Activated CD4-positive, alpha-beta T cell treated with anti-CD3 and anti-CD28 coated beads for 24 hours (primary cell): ENCODE measurements around the gene SCAI.
"Not testable (repeated sequence)": the region's sequence is repeated elsewhere in the genome, so short reads cannot be mapped to it uniquely, and the experiment has no call there.

ENCODE experiments used
- DNase-seq, 2 donors: peaks; one replicate each; pipeline ENCODE4 v3.0.0-alpha.2; 2020; ENCODE audit warnings: low read depth in 2 of 2

The SCAI gene

DNA sequence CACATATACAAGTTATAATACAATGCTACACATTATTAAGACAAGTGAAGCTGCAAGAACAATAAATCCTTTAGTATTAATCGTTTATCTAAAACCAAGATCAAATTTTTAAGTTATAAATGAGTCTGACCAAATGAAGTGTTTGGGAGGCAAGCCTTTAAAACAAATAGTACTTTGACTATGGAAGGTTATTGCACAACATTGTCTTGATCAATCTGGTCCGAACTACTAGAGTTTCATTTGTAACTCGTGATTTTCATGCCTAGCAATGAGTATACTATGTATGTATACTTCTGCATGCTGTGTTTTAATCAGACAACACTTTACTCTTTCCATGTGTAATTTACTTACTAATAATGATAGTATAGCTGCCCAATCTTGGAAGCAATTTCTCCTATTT is 115.3 kb downstream of the SCAI start:
- no peak for DNase-seq

DNA sequence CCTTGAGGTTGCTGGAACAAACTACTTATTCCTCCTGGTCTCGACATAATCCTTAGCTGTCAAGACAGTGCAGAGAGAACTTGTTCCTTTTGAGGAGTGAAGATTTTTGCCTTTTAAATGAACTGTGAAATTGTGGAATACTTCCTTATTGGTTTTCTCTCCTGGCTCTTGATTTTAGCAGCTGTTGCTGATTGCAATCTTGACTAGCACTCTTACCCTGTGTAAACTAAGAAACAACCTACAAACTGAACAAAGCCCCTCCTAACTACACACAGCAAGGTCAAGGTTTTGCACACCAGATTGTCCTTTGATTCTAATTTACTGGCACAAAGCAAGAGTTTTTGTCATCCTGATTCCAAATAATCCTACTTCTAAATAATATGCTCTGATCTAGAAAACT is 118.4 kb downstream of the SCAI start:
- no peak for DNase-seq

DNA sequence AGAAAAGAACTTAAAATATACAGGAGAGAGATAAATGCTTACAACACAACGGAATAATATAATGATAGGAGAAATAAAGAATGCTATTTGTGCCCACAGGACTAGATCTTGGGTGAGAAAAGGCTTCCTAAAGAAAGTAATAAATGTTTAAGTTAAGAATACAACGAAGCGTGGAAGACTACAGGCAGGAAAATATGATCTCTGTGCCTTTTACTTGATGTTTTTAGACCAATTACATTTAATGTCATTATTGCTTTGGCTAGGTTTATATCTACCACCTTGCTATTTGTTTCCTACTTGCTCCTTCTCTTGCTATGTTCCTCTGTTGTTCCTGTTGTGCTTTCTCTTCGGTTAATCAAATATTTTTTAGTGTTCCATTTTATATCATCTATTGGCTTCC is 122.3 kb downstream of the SCAI start:
- no peak for DNase-seq

DNA sequence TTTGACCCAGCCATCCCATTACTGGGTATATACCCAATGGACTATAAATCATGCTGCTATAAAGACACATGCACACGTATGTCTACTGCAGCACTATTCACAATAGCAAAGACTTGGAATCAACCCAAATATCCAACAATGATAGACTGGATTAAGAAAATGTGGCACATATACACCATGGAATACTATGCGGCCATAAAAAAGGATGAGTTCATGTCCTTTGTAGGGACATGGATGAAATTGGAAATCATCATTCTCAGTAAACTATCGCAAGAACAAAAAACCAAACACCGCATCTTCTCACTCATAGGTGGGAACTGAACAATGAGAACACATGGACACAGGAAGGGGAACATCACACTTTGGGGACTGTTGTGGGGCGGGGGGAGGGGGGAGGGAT is 127.7 kb downstream of the SCAI start:
- DNase-seq: not testable (repeated sequence)

DNA sequence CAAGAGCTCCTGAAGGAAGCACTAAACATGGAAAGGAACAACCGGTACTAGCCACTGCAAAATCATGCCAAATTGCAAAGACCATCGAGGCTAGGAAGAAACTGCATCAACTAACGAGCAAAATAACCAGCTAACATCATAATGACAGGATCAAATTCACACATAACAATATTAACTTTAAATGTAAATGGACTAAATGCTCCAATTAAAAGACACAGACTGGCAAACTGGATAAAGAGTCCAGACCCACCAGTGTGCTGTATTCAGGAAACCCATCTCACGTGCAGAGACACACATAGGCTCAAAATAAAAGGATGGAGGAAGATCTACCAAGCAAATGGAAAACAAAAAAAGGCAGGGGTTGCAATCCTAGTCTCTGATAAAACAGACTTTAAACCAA is 131.3 kb downstream of the SCAI start:
- not testable (repeated sequence) for DNase-seq

DNA sequence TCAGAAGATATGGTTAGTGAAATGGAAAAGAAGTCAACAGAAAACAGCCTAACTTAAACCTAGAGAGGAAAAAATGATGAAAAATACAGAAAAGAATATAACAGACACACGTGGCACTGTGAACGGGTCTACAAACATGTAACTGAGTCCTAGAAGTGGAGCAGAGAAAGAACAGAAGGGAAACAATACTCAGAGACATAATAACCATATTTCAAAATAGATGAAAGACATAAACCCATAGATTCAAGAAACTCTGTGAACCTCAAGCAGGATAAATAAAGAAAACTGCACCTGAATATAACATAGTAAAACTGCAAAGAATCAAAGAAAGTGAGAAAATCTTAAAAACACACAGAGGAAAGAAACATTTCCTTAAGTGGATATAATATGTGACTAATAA is 134.7 kb downstream of the SCAI start:
- no peak for DNase-seq

DNA sequence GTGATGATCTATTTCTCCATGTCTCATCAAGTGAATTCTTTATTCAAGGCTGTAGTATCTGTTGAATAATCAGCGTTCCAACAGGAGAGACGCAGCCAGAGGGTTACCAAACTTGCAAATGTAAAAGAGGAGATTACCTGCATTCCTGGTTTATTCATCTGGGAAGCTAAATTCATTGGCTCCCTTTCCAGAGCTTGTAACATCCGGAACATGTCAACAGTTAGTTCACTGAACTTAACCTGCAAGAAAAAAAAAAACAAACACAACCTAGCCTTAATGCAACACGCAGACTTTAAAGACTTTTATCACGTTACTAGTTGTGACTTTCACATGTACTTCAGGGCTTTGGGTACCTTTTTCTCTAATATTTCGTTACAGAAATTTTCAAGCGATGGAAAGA is 140.0 kb downstream of the SCAI start:
- no peak for DNase-seq

DNA sequence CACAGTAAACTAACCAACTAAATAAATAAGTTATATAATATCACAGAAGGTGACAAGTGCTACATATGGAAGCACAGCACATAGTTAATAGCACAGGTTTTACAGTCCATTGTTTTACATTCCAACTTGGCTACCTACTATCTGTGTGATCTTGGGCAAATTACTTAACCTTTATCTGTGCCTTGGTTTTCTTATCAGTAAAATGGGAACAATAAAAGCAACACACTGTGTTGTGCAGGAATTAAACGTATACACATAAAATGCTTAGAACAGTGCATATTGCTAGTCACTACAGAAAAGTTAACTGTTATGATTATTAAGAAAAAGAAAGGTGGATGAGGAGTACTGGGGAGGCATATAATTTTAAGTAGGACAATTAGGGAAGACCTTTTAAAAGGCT is 159.6 kb downstream of the SCAI start:
- DNase-seq: no peak

DNA sequence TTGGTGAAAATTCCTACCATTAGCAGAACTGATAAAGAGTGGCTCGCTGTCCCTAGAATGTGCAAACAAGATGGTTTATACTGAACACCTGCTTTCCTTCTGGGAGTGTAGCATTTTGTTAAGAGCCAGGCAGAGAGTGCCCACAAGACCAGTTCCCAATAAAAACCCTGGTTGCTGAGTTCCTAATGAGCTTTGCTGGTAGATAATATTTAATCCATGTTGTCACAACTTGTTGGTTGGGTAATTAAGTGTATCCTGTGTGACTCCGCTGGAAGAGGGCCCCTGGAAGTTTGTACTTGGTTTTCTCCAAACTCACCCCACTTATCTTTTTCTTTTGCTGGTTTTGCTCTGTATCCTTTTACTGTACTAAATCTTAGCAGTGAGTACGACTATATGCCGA is 162.9 kb downstream of the SCAI start:
- DNase-seq: no peak

DNA sequence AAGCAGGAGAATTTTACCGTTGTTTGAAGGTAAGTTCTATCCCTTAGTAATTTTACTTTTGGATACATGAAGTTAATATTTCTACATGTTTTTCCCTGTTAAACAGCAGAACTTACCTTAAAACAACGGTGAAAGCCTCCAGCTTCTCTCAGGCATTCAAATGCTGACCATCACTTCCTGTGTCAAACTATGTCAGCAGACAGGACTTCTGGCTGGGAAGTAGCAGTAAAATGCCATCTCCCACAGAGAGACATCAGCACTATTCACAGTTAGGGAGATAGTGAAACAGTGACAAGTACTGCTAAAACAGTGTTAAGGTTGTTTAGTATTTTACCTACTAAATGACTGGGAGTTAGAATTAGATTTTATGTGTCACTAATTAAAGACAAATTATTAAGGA is 168.2 kb downstream of the SCAI start:
- DNase-seq: no peak

DNA sequence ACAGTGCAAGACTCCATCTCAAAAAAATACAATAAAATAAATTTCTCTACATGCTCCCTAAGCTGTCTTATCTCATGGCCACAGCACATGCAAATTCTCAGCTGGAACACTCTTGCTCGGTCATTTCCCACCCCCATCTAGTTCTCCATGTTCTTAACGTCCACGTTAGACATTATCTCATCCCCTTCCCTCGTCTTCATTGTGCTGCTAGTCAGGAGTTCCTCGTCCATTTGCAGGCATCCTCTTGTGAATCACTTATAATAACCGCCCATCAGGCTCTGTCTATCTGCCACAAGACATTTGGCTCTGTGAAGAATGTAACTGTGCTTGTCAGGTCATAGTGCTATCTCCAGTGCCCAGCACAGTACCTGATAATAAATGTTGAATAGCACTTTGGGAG is 169.5 kb downstream of the SCAI start:
- no peak for DNase-seq

DNA sequence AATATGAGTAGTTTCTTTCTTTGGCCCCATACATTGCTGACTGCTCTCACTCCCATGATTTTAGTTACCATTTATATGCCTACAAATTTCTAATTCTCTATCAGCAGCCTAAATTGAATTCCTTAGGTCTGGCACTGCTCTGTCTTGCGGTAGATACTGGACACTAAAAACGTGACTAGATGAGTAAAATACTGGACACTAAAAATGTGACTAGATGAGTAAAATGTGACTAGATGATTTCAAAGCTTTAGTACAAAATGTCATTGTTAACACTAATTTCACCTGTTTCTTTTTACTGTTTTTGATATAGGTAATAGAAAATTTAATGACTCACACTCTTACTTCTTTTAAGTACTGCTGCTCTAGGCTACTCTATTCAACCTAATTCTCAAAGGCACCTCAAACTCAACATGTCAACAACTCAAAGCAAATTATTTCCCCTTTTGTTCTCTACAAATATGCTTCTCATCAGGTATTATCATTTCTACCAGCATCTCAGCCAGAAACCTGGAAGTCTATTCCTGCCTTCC is 171.0 kb downstream of the SCAI start:
- DNase-seq: no peak

DNA sequence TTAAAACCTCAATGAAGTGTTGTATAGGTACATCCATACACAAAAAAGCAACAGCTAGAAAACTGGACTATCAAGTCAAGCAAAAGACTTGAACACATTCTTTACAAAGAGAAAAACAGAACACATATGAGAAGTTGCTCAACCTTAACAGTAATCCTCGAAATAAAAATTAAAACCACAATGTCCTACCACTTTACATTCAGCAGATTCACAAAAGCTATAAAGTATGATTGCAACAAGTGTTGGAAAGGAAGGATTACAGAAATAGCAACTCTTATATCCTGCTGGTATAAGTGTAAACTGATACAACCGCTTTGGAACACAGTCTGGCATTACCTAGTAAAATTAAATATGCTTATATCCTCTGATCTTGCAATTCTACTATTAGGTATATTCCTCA is 173.9 kb downstream of the SCAI start:
- DNase-seq: no peak

DNA sequence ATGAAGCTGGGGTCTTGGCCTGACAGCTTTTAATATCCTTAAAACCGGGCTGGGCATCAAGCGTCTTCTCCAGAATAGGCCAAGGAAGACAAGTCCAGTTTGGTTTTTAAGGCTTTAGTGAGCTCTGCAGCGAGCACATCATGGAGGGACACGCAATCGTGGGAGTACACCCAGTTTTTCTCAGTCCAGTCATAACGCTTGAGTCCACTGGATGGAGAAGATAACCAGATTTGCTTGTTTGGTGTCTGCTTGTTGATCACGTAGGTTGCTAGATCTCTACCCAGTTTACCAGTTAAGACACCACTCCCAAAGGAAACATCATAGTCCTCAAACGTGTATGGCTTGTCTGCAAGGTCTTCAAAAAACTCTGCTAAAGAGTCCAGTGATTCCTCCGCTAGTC is 175.1 kb downstream of the SCAI start:
- DNase-seq: no peak

DNA sequence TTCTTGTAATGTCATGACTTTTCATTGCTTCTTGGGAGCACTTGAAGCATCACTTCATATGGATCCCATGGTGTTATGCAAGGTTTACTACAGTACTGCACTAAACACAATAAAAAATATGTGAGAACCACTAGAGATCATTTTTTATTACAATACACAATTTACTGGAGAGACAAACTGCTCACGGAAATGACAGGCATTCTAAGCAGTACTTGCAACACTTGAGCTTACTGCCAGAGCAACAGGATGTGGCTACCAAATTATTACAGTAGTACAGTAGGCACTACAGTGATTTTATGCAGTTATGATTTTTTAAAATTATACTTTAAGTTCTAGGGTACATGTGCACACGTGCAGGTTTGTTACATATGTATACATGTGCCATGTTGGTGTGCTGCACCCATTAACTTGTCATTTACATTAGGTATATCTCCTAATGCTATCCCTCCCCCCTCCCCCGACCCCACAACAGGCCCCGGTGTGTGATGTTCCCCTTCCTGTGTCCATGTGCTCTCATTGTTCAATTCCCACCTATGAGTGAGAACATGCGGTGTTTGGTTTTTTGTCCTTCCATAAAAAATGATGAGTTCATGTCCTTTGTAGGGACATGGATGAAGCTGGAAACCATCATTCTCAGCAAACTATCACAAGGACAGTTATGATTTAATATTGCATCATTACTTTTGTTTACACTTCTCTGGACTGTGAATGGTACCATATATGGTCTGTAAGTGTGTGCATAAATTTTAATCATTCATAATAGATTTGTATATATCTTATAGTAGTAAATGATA is 177.4 kb downstream of the SCAI start:
- not testable (repeated sequence) for DNase-seq

DNA sequence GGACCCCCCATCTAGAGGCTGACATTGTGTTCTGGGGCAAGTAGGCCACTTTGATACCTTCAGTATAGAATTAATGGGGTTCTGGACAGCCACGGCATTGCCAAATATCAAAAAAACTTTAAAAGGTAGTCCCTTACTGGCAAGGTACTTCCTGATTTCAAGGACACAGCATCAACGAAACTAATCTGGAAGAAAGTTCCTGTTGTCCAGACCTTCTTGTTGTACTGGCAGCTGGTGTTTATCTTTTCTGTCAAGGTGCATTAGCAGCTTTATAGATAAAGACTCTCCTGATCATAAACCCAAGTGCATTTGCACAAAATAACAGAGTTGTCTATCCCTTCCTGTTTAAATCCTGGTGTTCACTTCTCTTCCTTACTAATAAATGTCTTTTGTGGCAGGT is 178.7 kb downstream of the SCAI start:
- no peak for DNase-seq

DNA sequence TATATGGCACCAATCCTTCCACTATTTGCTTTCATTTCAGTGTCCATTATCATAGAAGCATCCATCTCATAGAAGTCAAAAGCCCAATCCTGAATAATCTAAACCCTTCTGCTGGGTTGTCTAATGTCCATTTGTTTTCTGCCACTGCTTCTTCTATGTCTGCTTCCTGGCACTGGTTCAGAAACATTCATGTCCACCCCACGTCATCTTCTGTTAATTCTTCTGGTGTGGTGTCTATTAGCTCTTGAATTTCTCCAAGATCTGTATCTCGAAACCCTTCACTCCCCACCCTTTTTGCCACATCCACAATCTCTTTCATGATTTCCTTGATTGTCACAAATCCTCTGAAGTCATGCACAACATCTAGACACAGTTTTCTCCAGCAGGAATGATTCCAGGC is 179.3 kb downstream of the SCAI start:
- no peak for DNase-seq

DNA sequence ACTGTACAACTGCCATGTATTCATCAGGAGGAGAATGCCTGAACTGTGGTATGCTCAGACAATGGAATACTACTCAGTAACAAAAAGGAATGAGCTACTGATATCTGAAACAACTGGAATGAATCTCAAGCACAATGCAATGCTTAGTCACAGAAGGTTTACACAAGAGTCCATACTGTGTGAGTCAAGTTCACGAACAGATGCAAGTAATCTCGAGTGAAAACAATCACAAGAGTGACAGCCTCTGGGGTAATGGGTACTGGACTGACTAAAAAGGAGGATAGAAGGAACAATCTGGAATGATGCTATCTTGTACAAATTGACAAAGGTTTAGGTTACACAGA is 182.9 kb downstream of the SCAI start:
- DNase-seq: no peak

DNA sequence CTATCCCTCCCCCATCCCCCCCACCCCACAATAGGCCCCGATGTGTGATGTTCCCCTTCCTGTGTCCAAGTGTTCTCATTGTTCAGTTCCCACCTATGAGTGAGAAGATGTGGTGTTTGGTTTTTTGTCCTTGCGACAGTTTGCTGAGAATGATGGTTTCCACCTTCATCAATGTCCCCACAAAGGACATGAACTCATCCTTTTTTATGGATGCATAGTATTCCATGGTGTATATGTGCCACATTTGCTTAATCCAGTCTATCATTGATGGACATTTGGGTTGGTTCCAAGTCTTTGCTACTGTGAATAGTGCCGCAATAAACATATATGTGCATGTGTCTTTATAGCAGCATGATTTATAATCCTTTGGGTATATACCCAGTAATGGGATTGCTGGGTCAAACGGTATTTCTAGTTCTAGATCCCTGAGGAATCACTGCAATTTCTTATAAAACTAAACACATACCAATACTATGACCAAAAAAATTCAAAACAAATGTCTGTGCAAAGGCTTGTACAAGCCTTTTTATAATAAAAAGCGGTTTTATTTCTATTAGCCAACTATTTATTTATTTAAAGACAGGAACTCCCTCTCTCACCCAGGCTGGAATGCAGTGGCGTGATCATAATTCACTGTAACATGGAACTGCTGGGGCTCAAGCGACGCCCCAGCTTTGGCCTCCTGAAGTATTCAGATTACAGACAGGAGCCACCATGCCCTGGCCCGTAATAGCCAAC is 183.5 kb downstream of the SCAI start:
- not testable (repeated sequence) for DNase-seq

DNA sequence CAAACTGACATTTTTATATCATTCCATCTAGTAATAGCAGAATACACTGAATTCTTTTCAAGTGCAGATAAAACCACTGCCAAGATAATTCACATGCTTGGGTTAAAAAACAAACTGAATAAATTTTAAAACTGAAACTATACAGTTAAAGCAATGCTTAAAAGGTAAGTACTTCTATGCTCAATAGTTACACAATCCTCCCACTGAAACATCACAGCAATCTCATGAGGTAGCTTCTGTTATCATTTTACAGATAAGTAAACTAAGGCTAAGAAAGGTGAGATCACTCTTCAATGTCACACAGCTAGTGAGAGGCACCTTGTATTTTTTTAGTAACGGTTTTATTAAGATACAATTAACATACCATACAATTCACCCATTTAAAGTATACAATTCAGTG is 189.1 kb downstream of the SCAI start:
- no peak for DNase-seq

DNA sequence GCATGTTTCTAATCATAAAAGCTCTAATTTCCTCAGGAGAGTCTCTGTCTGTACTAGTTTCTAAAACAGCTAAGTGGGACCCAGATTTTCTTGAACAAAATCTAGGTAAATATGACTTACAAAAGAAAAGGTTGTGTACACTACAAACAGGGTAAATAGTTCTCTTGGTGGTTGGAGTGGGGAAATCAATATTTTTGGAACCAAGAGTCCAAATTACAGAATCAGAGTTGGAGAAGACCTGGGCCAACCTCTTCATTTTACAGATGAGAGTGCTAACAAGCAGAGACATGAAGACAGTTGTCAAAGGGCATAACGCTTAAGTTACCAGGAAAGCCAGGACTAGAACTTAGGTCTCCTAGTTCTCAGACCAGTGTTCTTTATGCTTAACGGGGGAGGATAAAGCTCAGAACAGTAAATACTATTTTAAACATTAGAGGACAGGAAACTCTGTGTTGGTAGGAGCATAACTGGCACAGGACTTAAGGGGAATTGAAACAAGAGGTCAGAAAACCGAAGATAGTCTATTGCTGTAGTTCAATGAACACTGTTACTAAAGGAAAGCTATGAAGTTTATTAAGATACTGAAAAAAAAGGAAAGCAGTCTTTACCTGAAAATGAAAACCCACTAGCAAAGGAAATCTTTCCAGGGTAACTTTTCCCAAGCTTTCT is 193.1 kb downstream of the SCAI start:
- DNase-seq: no peak

DNA sequence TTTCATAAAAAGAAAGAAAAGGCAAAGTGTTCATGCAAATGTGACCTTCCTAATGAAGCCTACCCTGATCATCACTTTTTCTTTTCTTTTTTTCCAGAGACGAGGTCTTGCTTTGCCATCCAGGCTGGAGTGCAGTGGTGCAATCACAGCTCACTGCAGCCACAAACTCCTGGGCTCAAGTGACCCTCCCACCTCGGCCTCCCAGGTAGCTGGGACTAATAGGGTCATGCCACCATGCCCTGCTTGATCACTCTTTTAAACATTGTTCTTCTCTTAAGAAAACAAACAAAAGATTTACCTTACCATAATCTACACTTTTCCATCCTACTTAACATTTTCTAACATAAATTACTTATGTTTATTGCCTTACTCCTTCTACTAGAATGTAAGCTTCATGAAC is 193.9 kb downstream of the SCAI start:
- no peak for DNase-seq
